Skeletal muscle tissue (tissue), 4 donors: ENCODE measurements around the gene PTF1A. TPM values are rescaled to one million over a fixed set of nuclear protein-coding genes. Genes with fewer than 3 reads are reported as not detected.

Source experiments
- H3K27ac ChIP-seq: one replicate; pipeline ENCODE4 v1.7.0; 2013; ENCODE audit warnings: mild to moderate bottlenecking, low read depth, low read length, inconsistent platforms
- H3K27me3 ChIP-seq, 3 donors: one replicate each; pipeline ENCODE4 v1.7.0; 2013; ENCODE audit warnings: low read length in 3 of 3; ENCODE audit not compliant: control insufficient read depth in 3 of 3, insufficient read depth in 3 of 3
- H3K36me3 ChIP-seq, 3 donors: one replicate each; pipeline ENCODE4 v1.7.0; 2013; ENCODE audit warnings: low read length in 3 of 3; ENCODE audit not compliant: control insufficient read depth in 3 of 3, insufficient read depth in 3 of 3
- H3K4me1 ChIP-seq, 3 donors: one replicate each; pipeline ENCODE4 v1.7.0; 2013; ENCODE audit warnings: low read length in 3 of 3, mild to moderate bottlenecking in 3 of 3; ENCODE audit not compliant: control insufficient read depth in 3 of 3, insufficient read depth in 3 of 3
- H3K4me3 ChIP-seq, 3 donors: one replicate each; pipeline ENCODE4 v1.7.0; 2013; ENCODE audit warnings: low read length in 3 of 3
- H3K9ac ChIP-seq, 3 donors: one replicate each; pipeline ENCODE4 v1.7.0; 2013; ENCODE audit warnings: low read length in 3 of 3, mild to moderate bottlenecking in 3 of 3, moderate library complexity in 2 of 3, low read depth in 1 of 3
- H3K9me3 ChIP-seq, 3 donors: one replicate each; pipeline ENCODE4 v1.7.0; 2013; ENCODE audit warnings: low read length in 3 of 3; ENCODE audit not compliant: control insufficient read depth in 3 of 3
- total RNA-seq: library from RNA; depleted of rRNA; stranded (reverse); fragments of >200 nt; gene quantifications from one replicate; pipeline ENCODE4 v1.2.3, GENCODE V29; 2014
- donor health status: Osteomylitis.

The PTF1A gene
- total RNA-seq, 1 donor from 2014 or later, result not detected

- Histone ChIP-seq H3K4me3 (no peak overlapping the region), H3K27ac (no peak overlapping the region), H3K9me3 (no peaks in the 10 kb centered on the region), H3K9ac (no peak overlapping the region), H3K36me3 (no peaks in the 10 kb centered on the region), H3K27me3 (peaks cover 62 to 86% (median 66%) of the 10 kb centered on the region in 3 donors), H3K4me1 (peaks cover 0 to 2% (median 0%) of the 10 kb centered on the region in 3 donors)
Observed at GRCh38 chr10:23195846-23196600, 3.9 kb downstream of the PTF1A start.

GRCh38 chr10:23196915-23197314 is 4.8 kb downstream of the PTF1A start:
- Histone ChIP-seq H3K27ac (no peak overlapping the region), H3K27me3 (peaks cover 56 to 83% (median 60%) of the 10 kb centered on the region in 3 donors), H3K4me1 (peaks cover 0 to 2% (median 0%) of the 10 kb centered on the region in 3 donors), H3K9me3 (no peaks in the 10 kb centered on the region), H3K36me3 (no peaks in the 10 kb centered on the region), H3K9ac (no peak overlapping the region), H3K4me3 (no peak overlapping the region)

- H3K9ac ChIP-seq, result no peak overlapping the region
- H3K36me3 ChIP-seq, result no peaks in the 10 kb centered on the region
- peaks cover 56 to 82% (median 58%) of the 10 kb centered on the region in 3 donors for H3K27me3 ChIP-seq
- H3K27ac ChIP-seq, result no peak overlapping the region
- H3K9me3 ChIP-seq, result no peaks in the 10 kb centered on the region
- H3K4me3 ChIP-seq, result no peak overlapping the region
- peaks cover 0 to 2% (median 0%) of the 10 kb centered on the region in 3 donors for H3K4me1 ChIP-seq
Observed at GRCh38 chr10:23197416-23197861, 5.3 kb downstream of the PTF1A start.

- Histone ChIP-seq H3K27ac (no peak overlapping the region), H3K36me3 (no peaks in the 10 kb centered on the region), H3K4me3 (no peak overlapping the region), H3K9me3 (no peaks in the 10 kb centered on the region), H3K4me1 (peaks cover 0 to 2% (median 0%) of the 10 kb centered on the region in 3 donors), H3K27me3 (peaks cover 51 to 82% (median 60%) of the 10 kb centered on the region in 3 donors), H3K9ac (no peak overlapping the region)
Observed at GRCh38 chr10:23198610-23198939, 6.5 kb downstream of the PTF1A start.

- Histone ChIP-seq H3K4me3 (no peak overlapping the region), H3K27me3 (peaks cover 51 to 85% (median 64%) of the 10 kb centered on the region in 3 donors), H3K4me1 (peaks cover 0 to 2% (median 0%) of the 10 kb centered on the region in 3 donors), H3K36me3 (no peaks in the 10 kb centered on the region), H3K9me3 (no peaks in the 10 kb centered on the region), H3K9ac (no peak overlapping the region), H3K27ac (no peak overlapping the region)
Observed at GRCh38 chr10:23198940-23199767, 7.0 kb downstream of the PTF1A start.

- Histone ChIP-seq H3K27ac (no peak overlapping the region), H3K9me3 (no peaks in the 10 kb centered on the region), H3K36me3 (no peaks in the 10 kb centered on the region), H3K4me1 (peaks cover 0 to 2% (median 0%) of the 10 kb centered on the region in 3 donors), H3K9ac (no peak overlapping the region), H3K4me3 (no peak overlapping the region), H3K27me3 (peaks cover 47 to 83% (median 57%) of the 10 kb centered on the region in 3 donors)
Observed at GRCh38 chr10:23199768-23200511, 7.8 kb downstream of the PTF1A start.

- Histone ChIP-seq H3K27me3 (peaks cover 42 to 76% (median 51%) of the 10 kb centered on the region in 3 donors), H3K36me3 (no peaks in the 10 kb centered on the region)
Observed at GRCh38 chr10:23200586-23200985, 8.5 kb downstream of the PTF1A start.

GRCh38 chr10:23200997-23201652 is 9.0 kb downstream of the PTF1A start:
- Histone ChIP-seq H3K9me3 (no peaks in the 10 kb centered on the region), H3K27me3 (peaks cover 36 to 72% (median 46%) of the 10 kb centered on the region in 3 donors), H3K4me1 (peaks cover 0 to 2% (median 0%) of the 10 kb centered on the region in 3 donors), H3K4me3 (no peak overlapping the region), H3K36me3 (no peaks in the 10 kb centered on the region), H3K27ac (no peak overlapping the region), H3K9ac (no peak overlapping the region)

More at GRCh38 chr10:23200586-23200985, 8.5 kb downstream of the PTF1A start:
- Histone ChIP-seq H3K4me3 (no peak overlapping the region), H3K27ac (no peak overlapping the region), H3K9me3 (no peaks in the 10 kb centered on the region), H3K9ac (no peak overlapping the region), H3K4me1 (peaks cover 0 to 2% (median 0%) of the 10 kb centered on the region in 3 donors)

- Histone ChIP-seq H3K9me3 (no peaks in the 10 kb centered on the region), H3K9ac (no peak overlapping the region), H3K4me3 (no peak overlapping the region), H3K27ac (no peak overlapping the region), H3K27me3 (peaks cover 29 to 65% (median 40%) of the 10 kb centered on the region in 3 donors), H3K36me3 (no peaks in the 10 kb centered on the region), H3K4me1 (peaks cover 0 to 2% (median 0%) of the 10 kb centered on the region in 3 donors)
Observed at GRCh38 chr10:23201837-23202236, 9.7 kb downstream of the PTF1A start.
